HL-60 (cell line): ENCODE data around the gene CDKN2B-AS1.

Experiments used
- DNase-seq, 2 experiments: peaks; one replicate each; pipeline ENCODE4 v3.0.0-alpha.2; 2010 to 2020; ENCODE audit warnings: low read depth in 1 of 2, low spot score in 1 of 2
- H3K27ac ChIP-seq: fragments of 250-450 bp; sonication (Bioruptor Pico); replicated peaks from 2 replicates; pipeline ENCODE4 v1.5.1; 2020; ENCODE audit warnings: mild to moderate bottlenecking, moderate library complexity
- H3K27me3 ChIP-seq: fragments of 250-450 bp; sonication (Bioruptor Pico); 2 replicates; pipeline ENCODE4 v1.5.1; 2021; ENCODE audit warnings: mild to moderate bottlenecking, moderate library complexity; ENCODE audit not compliant: insufficient read depth, poor library complexity, severe bottlenecking
- H3K4me3 ChIP-seq: replicated peaks from 2 replicates; pipeline ENCODE4 v1.5.1; 2011; ENCODE audit warnings: mild to moderate bottlenecking, control low read depth, low read length; ENCODE audit not compliant: insufficient read depth
- GABPA ChIP-seq: IDR thresholded peaks from 2 replicates; pipeline ENCODE4 v1.6.1; 2012; ENCODE audit warnings: low read depth
- POLR2AphosphoS5 ChIP-seq: IDR thresholded peaks from 2 replicates; pipeline ENCODE4 v1.6.1; 2012; ENCODE audit warnings: low read depth
- REST ChIP-seq: IDR thresholded peaks from 2 replicates; pipeline ENCODE4 v1.6.1; 2012; ENCODE audit warnings: low read depth; ENCODE audit not compliant: insufficient replicate concordance
- SPI1 ChIP-seq: IDR thresholded peaks from 2 replicates; pipeline ENCODE4 v1.6.1; 2012; ENCODE audit warnings: low read depth, mild to moderate bottlenecking, borderline replicate concordance
- TF ChIP-seq, protein P1 (sequence below): IDR thresholded peaks from one replicate; pipeline ENCODE4 v1.5.1; 2011; ENCODE audit warnings: low read length, control low read depth, inconsistent platforms; ENCODE audit not compliant: insufficient read depth

Gene CDKN2B-AS1

DNA sequence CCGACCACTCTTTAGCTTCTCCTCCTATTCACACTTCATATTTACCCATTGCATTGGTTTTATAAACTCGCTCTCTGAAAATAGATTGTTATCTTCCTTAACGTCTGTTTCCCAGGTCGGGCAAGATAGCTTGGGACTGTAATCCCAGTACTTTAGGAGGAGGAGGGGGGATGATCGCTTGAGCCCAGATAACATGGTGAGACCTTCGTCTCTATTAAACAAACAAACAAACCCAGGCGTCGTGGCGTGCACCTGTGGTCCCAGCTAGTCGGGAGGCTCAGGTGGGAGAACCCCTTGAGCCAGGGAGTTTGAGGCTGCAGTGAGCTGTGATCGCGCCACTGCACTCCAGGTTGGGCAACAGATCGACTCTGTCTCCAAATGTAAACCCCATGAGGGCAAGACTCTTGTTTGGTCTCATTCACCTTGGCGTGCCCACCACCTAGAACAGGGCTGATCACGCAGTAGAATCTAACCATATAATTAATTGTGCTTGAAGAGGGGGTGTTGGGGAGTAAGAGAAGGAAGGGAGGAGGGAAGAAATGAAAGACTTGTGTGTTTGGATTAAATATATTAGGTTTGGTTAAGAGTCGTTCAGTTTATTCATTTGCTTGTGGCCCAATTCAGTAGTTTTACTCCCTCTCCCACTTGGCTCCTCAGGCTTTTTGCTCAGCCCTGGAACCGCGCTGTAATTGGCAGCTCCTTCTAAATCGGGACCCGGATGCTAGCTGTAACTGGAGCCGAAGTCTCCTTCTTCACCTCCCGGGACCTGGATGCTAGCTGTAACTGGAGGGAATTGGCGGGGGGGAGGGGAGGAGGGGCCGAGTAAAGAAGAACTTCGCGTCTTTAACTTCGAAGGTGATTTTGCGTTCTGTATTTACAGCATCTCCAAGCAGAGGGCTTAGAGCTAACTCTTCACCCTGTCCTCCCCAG lies 25.3 kb upstream of the CDKN2B-AS1 start:
- Histone ChIP-seq H3K27ac (no peak overlapping the region), H3K4me3 (no peak overlapping the region), H3K27me3 (no peaks in the 10 kb centered on the region)
- TF ChIP-seq REST, result no peak
- DNase-seq, result no peak

DNA sequence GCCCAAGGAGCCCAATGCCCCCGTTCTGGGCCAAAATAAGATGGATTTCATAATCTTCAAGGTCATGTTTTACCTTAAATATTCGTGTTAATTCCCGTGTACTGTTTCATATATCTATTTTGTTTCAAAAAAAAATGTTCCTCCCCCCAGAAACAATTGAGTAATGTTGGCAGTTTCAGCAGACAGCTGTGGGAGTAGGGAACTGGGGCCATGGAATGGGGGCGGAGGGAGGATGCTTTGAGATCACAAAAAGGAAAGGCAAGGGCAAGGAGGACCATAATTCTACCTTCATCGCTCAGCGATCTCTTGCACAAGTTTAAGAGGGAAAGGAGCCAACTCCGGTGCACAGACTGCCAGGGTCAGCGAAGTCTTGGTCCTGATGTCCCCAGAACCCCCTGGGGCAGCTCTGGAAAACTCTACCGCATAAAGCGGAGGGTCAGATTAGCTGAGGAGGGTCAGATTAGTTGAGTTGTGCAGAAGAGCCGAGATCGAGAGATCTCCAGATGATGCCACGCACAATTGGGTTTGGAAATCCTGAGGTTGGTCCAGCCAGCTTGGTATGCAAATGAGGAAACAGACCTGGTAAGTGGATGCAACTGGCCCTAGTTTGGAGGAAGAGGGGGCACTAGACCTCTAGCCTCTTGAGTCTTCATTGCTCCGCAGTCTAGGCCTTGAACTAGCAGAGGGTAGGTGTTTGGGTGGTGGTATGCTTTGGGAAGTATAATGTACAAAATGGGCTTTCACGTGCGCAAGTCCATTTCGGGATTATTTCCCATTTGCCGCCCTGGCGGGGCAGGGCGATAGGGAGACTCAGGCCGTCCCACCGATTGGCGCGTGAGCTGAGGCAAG lies 24.4 kb upstream of the CDKN2B-AS1 start:
- no peak for DNase-seq
- no peak overlapping the region for H3K4me3 ChIP-seq
- no peak for TF ChIP-seq POLR2AphosphoS5
- no peak for TF ChIP-seq REST
- TF ChIP-seq GABPA, result no peak
- TF ChIP-seq, protein P1, sequence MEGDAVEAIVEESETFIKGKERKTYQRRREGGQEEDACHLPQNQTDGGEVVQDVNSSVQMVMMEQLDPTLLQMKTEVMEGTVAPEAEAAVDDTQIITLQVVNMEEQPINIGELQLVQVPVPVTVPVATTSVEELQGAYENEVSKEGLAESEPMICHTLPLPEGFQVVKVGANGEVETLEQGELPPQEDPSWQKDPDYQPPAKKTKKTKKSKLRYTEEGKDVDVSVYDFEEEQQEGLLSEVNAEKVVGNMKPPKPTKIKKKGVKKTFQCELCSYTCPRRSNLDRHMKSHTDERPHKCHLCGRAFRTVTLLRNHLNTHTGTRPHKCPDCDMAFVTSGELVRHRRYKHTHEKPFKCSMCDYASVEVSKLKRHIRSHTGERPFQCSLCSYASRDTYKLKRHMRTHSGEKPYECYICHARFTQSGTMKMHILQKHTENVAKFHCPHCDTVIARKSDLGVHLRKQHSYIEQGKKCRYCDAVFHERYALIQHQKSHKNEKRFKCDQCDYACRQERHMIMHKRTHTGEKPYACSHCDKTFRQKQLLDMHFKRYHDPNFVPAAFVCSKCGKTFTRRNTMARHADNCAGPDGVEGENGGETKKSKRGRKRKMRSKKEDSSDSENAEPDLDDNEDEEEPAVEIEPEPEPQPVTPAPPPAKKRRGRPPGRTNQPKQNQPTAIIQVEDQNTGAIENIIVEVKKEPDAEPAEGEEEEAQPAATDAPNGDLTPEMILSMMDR, result no peak
- no peak for TF ChIP-seq SPI1
- H3K27ac ChIP-seq, result no peak overlapping the region
- no peaks in the 10 kb centered on the region for H3K27me3 ChIP-seq

DNA sequence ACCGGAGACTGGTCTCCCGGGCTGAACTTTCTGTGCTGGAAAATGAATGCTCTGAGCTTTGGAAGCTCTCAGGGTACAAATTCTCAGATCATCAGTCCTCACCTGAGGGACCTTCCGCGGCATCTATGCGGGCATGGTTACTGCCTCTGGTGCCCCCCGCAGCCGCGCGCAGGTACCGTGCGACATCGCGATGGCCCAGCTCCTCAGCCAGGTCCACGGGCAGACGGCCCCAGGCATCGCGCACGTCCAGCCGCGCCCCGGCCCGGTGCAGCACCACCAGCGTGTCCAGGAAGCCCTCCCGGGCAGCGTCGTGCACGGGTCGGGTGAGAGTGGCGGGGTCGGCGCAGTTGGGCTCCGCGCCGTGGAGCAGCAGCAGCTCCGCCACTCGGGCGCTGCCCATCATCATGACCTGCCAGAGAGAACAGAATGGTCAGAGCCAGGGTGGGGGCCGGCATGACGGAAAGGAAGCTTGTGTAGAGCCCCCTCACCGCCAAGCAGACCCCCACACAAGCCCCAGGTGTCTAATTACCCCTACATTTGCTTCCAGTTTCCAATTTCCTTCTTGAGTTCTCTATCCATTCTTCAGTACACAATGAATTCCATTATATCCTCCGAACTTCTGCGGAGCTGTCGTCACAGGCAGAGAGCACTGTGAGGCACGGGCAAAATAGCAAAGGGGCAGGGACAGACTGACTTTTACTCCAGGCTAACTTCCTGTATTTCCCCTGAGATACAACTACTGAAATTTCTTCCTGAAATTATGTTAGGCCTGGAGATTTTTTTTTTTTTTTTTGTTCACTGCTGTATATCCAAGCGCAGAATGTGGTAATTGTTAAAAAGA lies 23.6 kb upstream of the CDKN2B-AS1 start:
- Histone ChIP-seq H3K4me3 (no peak overlapping the region), H3K27me3 (no peaks in the 10 kb centered on the region), H3K27ac (no peak overlapping the region)
- no peak for DNase-seq
- TF ChIP-seq GABPA, result no peak
- TF ChIP-seq, protein P1, result no peak
- no peak for TF ChIP-seq REST
- TF ChIP-seq SPI1, result no peak
- no peak for TF ChIP-seq POLR2AphosphoS5
